GM19463 (cell line): ENCODE results near the gene DHCR24.

ENCODE experiments used
- ATAC-seq: cut with Tn5 transposase; IDR thresholded peaks from one replicate; pipeline ENCODE4 v1.9.1; 2021; ENCODE audit warnings: mild to moderate bottlenecking, moderate library complexity; ENCODE audit not compliant: unreplicated experiment

DHCR24 gene

GRCh38 chr1:54866801-54867716 is 19.9 kb downstream of the DHCR24 start:
- no peak for ATAC-seq

- ATAC-seq: no peak
These were observed 21.5 kb downstream of the DHCR24 start for GRCh38 chr1:54865238-54866073.

GRCh38 chr1:54864460-54865208 is 22.4 kb downstream of the DHCR24 start:
- no peak for ATAC-seq

- ATAC-seq: no peak
These were observed 23.7 kb downstream of the DHCR24 start for GRCh38 chr1:54863267-54863665.

- ATAC-seq: no peak
These were observed 25.8 kb downstream of the DHCR24 start for GRCh38 chr1:54861070-54861761.

GRCh38 chr1:54859700-54860391 is 27.1 kb downstream of the DHCR24 start:
- ATAC-seq: no peak

- no peak for ATAC-seq
These were observed 29.0 kb downstream of the DHCR24 start for GRCh38 chr1:54857746-54858561.

- ATAC-seq: no peak
These were observed 29.9 kb downstream of the DHCR24 start for GRCh38 chr1:54857141-54857540.

- no peak for ATAC-seq
These were observed 32.5 kb downstream of the DHCR24 start for GRCh38 chr1:54854381-54855020.

- ATAC-seq: no peak
These were observed 33.1 kb downstream of the DHCR24 start for GRCh38 chr1:54853793-54854370.

- no peak for ATAC-seq
These were observed 33.8 kb downstream of the DHCR24 start for GRCh38 chr1:54853096-54853792.

GRCh38 chr1:54851936-54852524 is 35.0 kb downstream of the DHCR24 start:
- no peak for ATAC-seq

- ATAC-seq: no peak
These were observed 35.6 kb downstream of the DHCR24 start for GRCh38 chr1:54851406-54851805.

- no peak for ATAC-seq
These were observed 36.3 kb downstream of the DHCR24 start for GRCh38 chr1:54850737-54851136.

GRCh38 chr1:54850069-54850730 is 36.8 kb downstream of the DHCR24 start:
- no peak for ATAC-seq

- ATAC-seq: no peak
These were observed 37.6 kb downstream of the DHCR24 start for GRCh38 chr1:54849219-54850068.
